ENCODE results near the gene NDUFA13.

DNA sequence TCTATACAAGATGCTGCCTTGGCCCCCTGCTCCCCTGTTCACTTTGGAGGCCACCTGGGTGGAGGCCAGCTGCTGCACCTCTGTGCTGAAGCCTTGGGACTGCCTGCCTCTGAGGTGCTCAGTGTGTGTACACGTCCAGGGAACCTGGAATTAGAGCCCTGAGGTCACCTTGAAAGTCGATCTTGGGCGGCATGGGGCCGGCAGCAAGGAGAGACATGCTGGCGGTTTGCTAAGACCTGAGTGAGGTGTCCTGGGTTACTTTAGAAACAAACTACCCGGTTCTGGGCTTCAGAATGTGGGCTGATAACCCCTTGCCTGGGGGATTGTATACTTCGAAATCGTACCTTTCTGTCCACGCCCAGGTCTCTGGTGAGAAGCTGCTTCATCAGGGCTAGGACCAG is 26.2 kb upstream of the NDUFA13 start:
- TF ChIP-seq, protein P1, sequence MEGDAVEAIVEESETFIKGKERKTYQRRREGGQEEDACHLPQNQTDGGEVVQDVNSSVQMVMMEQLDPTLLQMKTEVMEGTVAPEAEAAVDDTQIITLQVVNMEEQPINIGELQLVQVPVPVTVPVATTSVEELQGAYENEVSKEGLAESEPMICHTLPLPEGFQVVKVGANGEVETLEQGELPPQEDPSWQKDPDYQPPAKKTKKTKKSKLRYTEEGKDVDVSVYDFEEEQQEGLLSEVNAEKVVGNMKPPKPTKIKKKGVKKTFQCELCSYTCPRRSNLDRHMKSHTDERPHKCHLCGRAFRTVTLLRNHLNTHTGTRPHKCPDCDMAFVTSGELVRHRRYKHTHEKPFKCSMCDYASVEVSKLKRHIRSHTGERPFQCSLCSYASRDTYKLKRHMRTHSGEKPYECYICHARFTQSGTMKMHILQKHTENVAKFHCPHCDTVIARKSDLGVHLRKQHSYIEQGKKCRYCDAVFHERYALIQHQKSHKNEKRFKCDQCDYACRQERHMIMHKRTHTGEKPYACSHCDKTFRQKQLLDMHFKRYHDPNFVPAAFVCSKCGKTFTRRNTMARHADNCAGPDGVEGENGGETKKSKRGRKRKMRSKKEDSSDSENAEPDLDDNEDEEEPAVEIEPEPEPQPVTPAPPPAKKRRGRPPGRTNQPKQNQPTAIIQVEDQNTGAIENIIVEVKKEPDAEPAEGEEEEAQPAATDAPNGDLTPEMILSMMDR (conservative IDR thresholded peaks at IDR 0.05 in 1 of 2, IDR thresholded peaks at IDR 0.05 in 1 of 2; ENCODE audit: extremely low read depth in 1 of 2, insufficient read depth in 1 of 2, low read depth in 1 of 2, low read length in 2 of 2), result no peak
- no peak for TF ChIP-seq EZH2 (IDR thresholded peaks at IDR 0.05; ENCODE audit: borderline replicate concordance, low read length)
